PC-9 (cell line): ENCODE data around the gene PELI3. TPM values are rescaled to one million over a fixed set of nuclear protein-coding genes. Genes with fewer than 3 reads are reported as not detected.

ENCODE experiments used
- BruUV-seq: library from RNA; stranded (reverse); fragments of 400-500 nt; replicated peaks from 2 replicates; lab custom pipeline; 2021; lab: Mats Ljungman, UMichigan
- CTCF ChIA-PET: fragments of 300-600 bp; sonication (Branson Sonifier 250); formaldehyde crosslinking; loops from one replicate; lab custom pipeline; 2022; ENCODE audit warnings: antibody characterized with exemption; lab: Charles Lee
- POLR2A ChIA-PET: fragments of 300-600 bp; sonication (Branson Sonifier 250); formaldehyde crosslinking; loops from one replicate; lab custom pipeline; 2022; ENCODE audit warnings: antibody characterized with exemption; ENCODE audit not compliant: unreplicated experiment; lab: Charles Lee
- DNase-seq, 2 experiments: peaks; one replicate each; pipeline versions ENCODE4 v3.0.0 to v3.0.0-alpha.2; 2015 to 2022; ENCODE audit warnings: mixed read lengths in 1 of 2
- H2AFZ ChIP-seq: fragments of 200-600 bp; sonication (generic); 2 replicates; pipeline ENCODE4 v1.8.1; 2017; ENCODE audit warnings: antibody characterized with exemption
- H3F3A ChIP-seq: fragments of 200-600 bp; sonication (generic); 2 replicates; pipeline ENCODE4 v1.8.1; 2017; ENCODE audit warnings: antibody characterized with exemption, mild to moderate bottlenecking, low read depth; ENCODE audit not compliant: insufficient read depth
- H3K27ac ChIP-seq: fragments of 200-600 bp; sonication (generic); 2 replicates; pipeline ENCODE4 v1.6.1; 2016; ENCODE audit warnings: mixed run types
- H3K27me3 ChIP-seq: fragments of 200-600 bp; sonication (generic); 2 replicates; pipeline ENCODE4 v1.6.1; 2016; ENCODE audit warnings: low read depth, mixed run types; ENCODE audit not compliant: insufficient read depth
- H3K36me3 ChIP-seq: fragments of 200-600 bp; sonication (generic); 2 replicates; pipeline ENCODE4 v1.6.1; 2016; ENCODE audit warnings: low read depth, mixed run types
- H3K4me1 ChIP-seq: fragments of 200-600 bp; sonication (generic); replicated peaks from 2 replicates; pipeline ENCODE4 v1.6.1; 2016; ENCODE audit warnings: mixed run types; ENCODE audit not compliant: insufficient read depth
- H3K4me2 ChIP-seq: fragments of 200-600 bp; sonication (generic); 2 replicates; pipeline ENCODE4 v1.6.1; 2017; ENCODE audit warnings: mixed run types
- H3K4me3 ChIP-seq: fragments of 200-600 bp; sonication (generic); 2 replicates; pipeline ENCODE4 v1.6.1; 2016; ENCODE audit warnings: mixed run types
- H3K79me2 ChIP-seq: fragments of 200-600 bp; sonication (generic); 2 replicates; pipeline ENCODE4 v1.6.1; 2017; ENCODE audit warnings: low read depth, mixed run types
- H3K9me2 ChIP-seq: fragments of 200-600 bp; sonication (generic); 2 replicates; pipeline ENCODE4 v1.8.1; 2017; ENCODE audit warnings: mild to moderate bottlenecking; ENCODE audit not compliant: insufficient read depth
- H3K9me3 ChIP-seq: fragments of 200-600 bp; sonication (generic); 2 replicates; pipeline ENCODE4 v1.8.1; 2016; ENCODE audit warnings: low read depth; ENCODE audit not compliant: insufficient read depth
- H4K20me1 ChIP-seq: fragments of 200-600 bp; sonication (generic); 2 replicates; pipeline ENCODE4 v1.8.1; 2017; ENCODE audit not compliant: insufficient read depth
- CTCF ChIP-seq: fragments of 200-600 bp; sonication (generic); conservative IDR thresholded peaks from 2 replicates; pipeline ENCODE4 v1.6.1; 2017; ENCODE audit warnings: mixed run types, antibody characterized with exemption, mild to moderate bottlenecking, moderate library complexity
- EZH2 ChIP-seq: fragments of 200-600 bp; sonication (generic); IDR thresholded peaks from 2 replicates; pipeline ENCODE4 v1.8.0; 2017; ENCODE audit warnings: antibody characterized with exemption, low read depth
- intact Hi-C: fragments of 100-400 bp; cut with micrococcal nuclease; formaldehyde crosslinking; loops from one replicate; pipeline ENCODE4 v1.10.0; 2022; ENCODE audit not compliant: unreplicated experiment
- total RNA-seq: library from RNA; stranded (reverse); gene quantifications from 2 replicates; pipeline ENCODE4 v1.2.3, GENCODE V29; 2021

Gene PELI3
- total RNA-seq, 1 experiment from 2014 or later = 14.0 TPM

- Histone ChIP-seq H3K27ac (no peak overlapping the region), H2AFZ (no peak overlapping the region), H3K4me3 (no peak overlapping the region), H3K4me2 (no peak overlapping the region), H4K20me1 (peaks cover 6% of the 10 kb centered on the region; the same call in 1 of the 2 replicates), H3K9me3 (no peaks in the 10 kb centered on the region), H3K4me1 (peaks cover 7% of the 10 kb centered on the region), H3K79me2 (peaks cover 11% of the 10 kb centered on the region), H3K27me3 (no peaks in the 10 kb centered on the region), H3K9me2 (no peaks in the 10 kb centered on the region), H3F3A (peaks cover 6% of the 10 kb centered on the region; the same call in 1 of the 2 replicates), H3K36me3 (0 out of 2 replicates have a peak, but pooled peaks cover 7% of the 10 kb centered on the region)
- POLR2A ChIA-PET = interaction anchor here (0.6 kb wide), 1 partner anchor 107 kb away, joined by 11 read pairs; no protein-coding TSS in a partner anchor
- TF ChIP-seq CTCF (no peak), EZH2 (no peak)
- CTCF ChIA-PET = no interaction called here
- intact Hi-C loops = loop anchor here (5.0 kb wide), 1 partner anchor 547 kb away; no protein-coding TSS in a partner anchor
- DNase-seq = no peak
- no TSS peak for BruUV-seq
Observed at GRCh38 chr11:66484806-66485380, 18.2 kb downstream of the PELI3 start.

GRCh38 chr11:66488957-66489356 is 22.3 kb downstream of the PELI3 start:
- H3K36me3 ChIP-seq = no peaks in the 10 kb centered on the region

DNA sequence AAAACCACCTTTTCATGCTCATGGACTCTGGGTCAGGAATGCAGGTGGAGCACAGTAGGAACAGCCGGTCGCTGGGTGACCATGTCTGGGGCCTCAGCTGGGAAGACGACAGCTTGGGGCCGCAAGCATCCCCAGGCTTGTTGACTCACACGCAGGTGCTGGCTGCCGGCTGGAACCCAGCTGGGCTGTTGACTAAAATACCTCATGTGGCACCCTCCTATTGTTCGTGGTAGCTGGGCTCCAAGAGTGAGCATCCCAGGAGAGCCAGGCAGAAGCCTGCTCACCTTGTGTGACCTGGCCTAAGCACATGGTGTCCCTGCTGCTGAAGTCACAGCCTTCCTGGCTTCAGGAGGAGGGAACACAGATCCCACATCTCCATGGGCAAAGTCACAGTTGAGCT is 22.9 kb downstream of the PELI3 start:
- H3K4me1 ChIP-seq = no peaks in the 10 kb centered on the region
- no peak overlapping the region for H2AFZ ChIP-seq
- H3K36me3 ChIP-seq = no peaks in the 10 kb centered on the region
- ChIA-PET POLR2A (no interaction called here), CTCF (no interaction called here)
- H3K4me2 ChIP-seq = no peak overlapping the region
- no peak for DNase-seq
- no peaks in the 10 kb centered on the region for H3K9me3 ChIP-seq
- no peaks in the 10 kb centered on the region for H3K27me3 ChIP-seq
- TF ChIP-seq CTCF (no peak), EZH2 (no peak)
- no peak overlapping the region for H3K27ac ChIP-seq
- no TSS peak for BruUV-seq
- 0 out of 2 replicates have a peak, but pooled peaks cover 4% of the 10 kb centered on the region for H4K20me1 ChIP-seq
- intact Hi-C loops = no loop called here
- no peaks in the 10 kb centered on the region for H3K79me2 ChIP-seq
- H3K9me2 ChIP-seq = no peaks in the 10 kb centered on the region
- no peak overlapping the region for H3K4me3 ChIP-seq
- H3F3A ChIP-seq = no peaks in the 10 kb centered on the region

More at GRCh38 chr11:66488957-66489356, 22.3 kb downstream of the PELI3 start:
- Histone ChIP-seq H3K27ac (no peak overlapping the region), H3K4me2 (no peak overlapping the region), H3K4me1 (no peaks in the 10 kb centered on the region), H2AFZ (no peak overlapping the region), H3K27me3 (no peaks in the 10 kb centered on the region), H3K79me2 (no peaks in the 10 kb centered on the region), H3K9me3 (no peaks in the 10 kb centered on the region), H3K9me2 (no peaks in the 10 kb centered on the region), H3F3A (no peaks in the 10 kb centered on the region), H3K4me3 (no peak overlapping the region), H4K20me1 (0 out of 2 replicates have a peak, but pooled peaks cover 4% of the 10 kb centered on the region)
- intact Hi-C loops = no loop called here
- POLR2A ChIA-PET = no interaction called here
- no peak for DNase-seq
- no TSS peak for BruUV-seq
- TF ChIP-seq CTCF = no peak
- no peak for TF ChIP-seq EZH2
- CTCF ChIA-PET = no interaction called here
